Endometrium (tissue), 2 donors: ENCODE data around the gene PLA2G2F.

ENCODE experiments used
- FAIRE-seq: peaks from 2 replicates; lab custom pipeline; 2012; peaks lifted over from hg19 to GRCh38; lab: Jason Lieb, UNC
- donor health status: control.
- donor health status: control.

Gene PLA2G2F

GRCh38 chr1:20143318-20143717, 4.2 kb downstream of the PLA2G2F start:
- no peak for FAIRE-seq

- FAIRE-seq: no peak
These were observed 4.8 kb downstream of the PLA2G2F start for GRCh38 chr1:20143734-20144565.

- FAIRE-seq: no peak
These were observed 8.9 kb downstream of the PLA2G2F start for GRCh38 chr1:20147846-20148570.

DNA sequence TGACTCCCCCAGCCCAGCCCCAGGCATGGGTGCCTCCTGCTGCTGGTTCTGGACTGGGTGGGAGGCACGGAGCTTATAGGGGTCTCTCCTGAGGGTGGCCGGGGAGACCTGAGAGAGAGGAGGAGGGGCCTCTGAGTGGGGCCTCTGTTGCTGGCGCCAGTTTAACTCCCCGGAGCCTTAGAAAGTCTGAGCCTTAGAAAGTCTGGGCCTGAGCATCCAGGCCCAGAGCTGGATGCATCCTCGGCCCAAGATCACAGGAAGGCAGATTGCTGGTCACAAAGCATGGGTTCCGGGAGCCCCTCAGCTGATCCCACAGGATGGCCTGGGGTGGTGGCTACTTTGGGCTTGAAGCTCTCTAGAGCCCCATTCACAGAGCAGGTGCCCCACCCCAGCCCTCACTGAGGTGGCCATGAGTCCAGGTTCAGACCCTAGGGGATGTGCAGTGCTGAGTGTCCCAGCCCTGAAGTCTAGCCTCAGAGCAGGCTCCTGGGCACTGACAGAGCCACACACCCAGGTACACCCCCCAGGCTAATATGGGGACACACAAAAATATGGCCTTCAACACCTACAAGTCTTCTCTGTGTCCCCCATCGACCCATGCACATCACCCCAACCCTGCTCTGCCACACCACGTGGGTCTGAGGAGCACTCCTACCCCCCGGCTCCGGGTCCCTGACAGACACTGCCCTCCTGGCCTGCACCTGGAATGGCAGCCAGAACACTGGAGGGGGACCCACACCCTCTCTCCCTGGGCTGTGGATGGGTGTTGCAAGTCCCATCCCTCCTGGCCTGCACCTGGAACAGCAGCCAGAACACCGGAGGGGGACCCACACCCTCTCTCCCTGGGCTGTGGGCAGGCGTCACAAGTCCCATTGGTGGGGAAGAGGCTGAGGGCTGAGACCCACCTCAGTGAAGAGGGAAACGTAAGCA, 9.7 kb downstream of the PLA2G2F start:
- FAIRE-seq: no peak

- no peak for FAIRE-seq
These were observed 10.6 kb downstream of the PLA2G2F start for GRCh38 chr1:20149601-20150325.

GRCh38 chr1:20150326-20150705, 11.2 kb downstream of the PLA2G2F start:
- no peak for FAIRE-seq

- no peak for FAIRE-seq
These were observed 11.8 kb downstream of the PLA2G2F start for GRCh38 chr1:20150969-20151368.

GRCh38 chr1:20151906-20152598, 12.9 kb downstream of the PLA2G2F start:
- no peak for FAIRE-seq

GRCh38 chr1:20152599-20152930, 13.4 kb downstream of the PLA2G2F start:
- FAIRE-seq: no peak

DNA sequence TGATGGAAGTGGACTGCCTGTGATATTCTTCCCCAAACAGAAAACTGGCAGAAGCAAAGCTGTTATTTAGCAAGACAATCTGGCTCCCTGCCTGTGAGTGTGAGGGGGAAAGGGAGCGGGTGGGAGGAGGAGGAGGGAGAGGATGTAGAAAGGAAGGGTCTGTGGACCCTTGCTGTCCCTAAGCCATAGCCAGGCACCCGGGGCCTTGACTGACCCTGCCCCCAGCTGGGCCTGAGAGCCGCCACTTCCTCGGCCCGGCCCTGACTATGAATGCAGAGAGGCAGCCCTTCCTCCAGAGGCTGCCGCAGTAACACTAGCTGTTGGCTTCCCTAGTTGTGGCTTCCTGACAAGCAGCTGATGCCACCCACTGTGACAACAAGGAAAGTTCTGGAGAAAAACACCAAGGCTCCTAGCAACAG, 13.9 kb downstream of the PLA2G2F start:
- FAIRE-seq: no peak

DNA sequence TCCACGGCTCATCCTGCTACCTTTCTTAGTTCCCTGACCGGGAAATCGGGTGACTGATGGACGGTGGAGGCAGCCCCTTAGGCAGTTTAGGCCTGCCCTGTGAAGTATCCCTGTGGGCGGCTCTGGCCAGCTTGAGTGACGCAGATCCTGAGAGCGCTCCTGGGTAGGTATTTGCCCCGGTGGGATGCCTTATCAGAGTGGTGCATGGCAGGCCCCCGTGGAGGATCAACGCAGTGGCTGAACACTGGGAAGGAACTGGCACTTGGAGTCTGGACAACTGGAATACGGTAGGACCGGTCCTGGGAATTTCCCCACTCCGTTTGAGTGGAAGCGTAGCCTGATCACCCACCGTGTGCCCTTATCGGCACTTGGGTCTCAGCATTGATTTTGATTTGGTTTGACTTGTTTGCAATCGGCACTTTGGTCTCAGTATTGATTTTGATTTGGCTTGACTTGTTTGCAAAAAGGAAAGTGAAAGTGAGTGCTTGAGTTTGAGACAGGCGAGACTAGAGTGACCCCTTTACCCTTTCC, 15.2 kb downstream of the PLA2G2F start:
- no peak for FAIRE-seq

- FAIRE-seq: no peak
These were observed 19.4 kb downstream of the PLA2G2F start for GRCh38 chr1:20158358-20159070.

GRCh38 chr1:20160034-20160433, 20.9 kb downstream of the PLA2G2F start:
- FAIRE-seq: no peak

GRCh38 chr1:20164694-20165202, 25.6 kb downstream of the PLA2G2F start:
- FAIRE-seq: no peak

DNA sequence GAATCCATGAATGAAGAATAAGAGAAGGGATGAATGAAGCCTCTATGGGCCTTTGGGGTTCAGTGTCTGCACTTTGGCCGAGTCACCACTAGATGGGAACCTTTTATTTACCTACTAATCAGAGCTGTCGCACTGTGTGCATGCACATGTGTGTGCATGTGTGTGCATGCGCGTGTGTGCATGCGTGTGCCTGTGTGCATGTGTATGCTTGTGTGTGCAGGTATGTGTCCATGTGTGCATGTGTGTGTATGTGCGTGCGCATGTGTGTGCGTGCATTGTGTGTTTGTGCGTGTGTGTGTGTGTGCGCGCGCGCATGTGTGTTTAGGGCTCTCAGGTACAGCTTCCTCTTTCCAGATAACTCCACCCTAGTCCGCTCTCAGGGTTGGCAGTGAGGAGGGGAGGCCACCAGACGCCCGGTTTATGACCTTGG, 26.4 kb downstream of the PLA2G2F start:
- FAIRE-seq: no peak

DNA sequence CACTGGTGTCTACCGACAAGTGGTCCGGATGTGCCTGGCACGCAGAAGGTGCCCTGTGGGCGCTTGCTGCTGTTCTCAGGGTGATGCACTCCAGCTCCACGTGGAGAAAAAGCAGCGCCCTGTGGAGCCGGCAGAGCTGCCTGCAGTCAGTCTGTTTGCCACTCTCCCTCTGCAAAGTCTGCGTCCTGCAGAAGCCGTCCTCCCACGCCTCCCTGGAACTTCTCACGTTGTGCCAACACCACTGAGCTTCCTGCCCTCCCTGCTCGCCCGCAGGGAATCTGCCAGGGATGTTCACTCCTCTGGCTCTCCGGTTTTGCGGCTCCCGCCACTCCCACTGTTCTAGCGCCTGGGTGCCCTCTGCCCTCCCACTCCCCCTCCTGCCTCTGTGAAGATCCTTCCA, 26.9 kb downstream of the PLA2G2F start:
- no peak for FAIRE-seq

DNA sequence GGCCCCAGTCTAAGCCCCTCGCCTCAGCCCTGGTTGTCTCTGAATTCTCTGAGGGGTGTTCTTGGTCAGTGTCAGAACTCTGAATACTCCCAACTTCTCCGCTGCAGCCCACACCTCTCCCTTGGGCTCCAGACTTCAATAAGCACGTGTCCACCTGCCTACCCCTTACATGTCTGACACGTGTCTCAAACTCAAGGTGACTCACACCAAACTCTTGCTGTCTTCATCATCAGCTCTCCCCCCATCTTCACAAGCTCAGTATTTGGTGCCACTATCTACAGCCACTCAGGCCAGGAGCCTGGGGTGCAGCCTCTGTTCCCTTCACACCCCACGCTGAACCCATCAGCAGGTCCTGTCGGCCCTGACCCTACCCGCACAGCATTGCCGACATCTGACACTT, 28.0 kb downstream of the PLA2G2F start:
- no peak for FAIRE-seq

DNA sequence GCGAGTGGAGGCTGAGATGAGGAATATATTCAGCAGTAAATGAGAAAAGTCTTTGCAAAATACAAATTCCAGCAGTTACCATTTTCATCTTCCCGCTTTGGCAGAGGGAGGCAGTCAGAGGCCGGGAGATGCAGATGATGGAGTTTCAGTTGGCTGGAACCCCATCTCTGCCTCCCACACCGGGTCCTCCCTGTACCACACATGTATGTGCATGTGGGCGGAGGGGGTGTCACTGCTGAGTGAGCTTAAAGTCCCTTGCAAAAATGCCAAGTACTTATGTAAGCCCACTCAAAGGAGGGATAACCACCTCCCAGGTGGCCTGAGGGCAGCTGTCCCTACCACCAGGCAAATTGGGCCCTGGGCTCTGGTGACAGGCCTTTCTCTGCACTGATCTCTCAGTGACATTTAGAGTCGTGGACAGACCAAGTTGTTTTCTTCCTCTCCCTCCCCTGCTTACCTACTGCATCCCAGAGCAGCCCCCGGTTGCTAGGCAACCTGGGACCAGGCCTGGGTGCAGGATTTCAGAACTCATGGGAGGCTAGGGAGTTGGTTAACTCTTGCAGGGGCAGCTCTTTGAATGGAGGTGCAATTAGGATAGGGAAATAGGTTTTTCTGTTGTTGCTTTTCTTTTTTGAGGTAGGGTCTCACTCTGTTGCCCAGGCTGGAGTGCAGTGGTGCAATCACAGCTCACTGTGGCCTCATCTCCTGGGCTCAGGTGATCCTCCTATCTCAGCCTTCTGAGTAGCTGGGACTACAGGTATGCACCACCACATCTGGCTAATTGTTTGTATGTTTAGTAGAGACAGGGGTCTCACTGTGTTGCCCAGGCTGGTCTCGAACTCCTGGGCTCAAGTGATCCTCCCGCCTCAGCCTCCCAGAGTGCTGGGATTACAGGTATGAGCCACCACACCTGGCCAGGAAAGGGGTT, 29.7 kb downstream of the PLA2G2F start:
- no peak for FAIRE-seq

- no peak for FAIRE-seq
These were observed 30.8 kb downstream of the PLA2G2F start for GRCh38 chr1:20169932-20170331.
